Measurements from ENCODE around the gene REL. TPM values are rescaled to one million over a fixed set of nuclear protein-coding genes. Genes with fewer than 3 reads are reported as not detected.

The REL gene
- total RNA-seq, 1 donor from 2014 or later: 29.8 TPM

GRCh38 chr2:60964651-60965498 lies 83.5 kb downstream of the REL start:
- Mint-ChIP-seq H3K4me3 (no peak overlapping the region), H3K27me3 (ENCODE audit: low read depth) (no peaks in the 10 kb centered on the region), H3K9me3 (no peaks in the 10 kb centered on the region), H3K36me3 (no peaks in the 10 kb centered on the region), H3K4me1 (peaks cover 25% of the 10 kb centered on the region), H3K27ac (peak overlapping the region; percentile 53)
- DNase-seq (ENCODE audit: low spot score in 2 of 2, unreplicated experiment in 2 of 2): no peak
- TF ChIP-seq, protein P1, sequence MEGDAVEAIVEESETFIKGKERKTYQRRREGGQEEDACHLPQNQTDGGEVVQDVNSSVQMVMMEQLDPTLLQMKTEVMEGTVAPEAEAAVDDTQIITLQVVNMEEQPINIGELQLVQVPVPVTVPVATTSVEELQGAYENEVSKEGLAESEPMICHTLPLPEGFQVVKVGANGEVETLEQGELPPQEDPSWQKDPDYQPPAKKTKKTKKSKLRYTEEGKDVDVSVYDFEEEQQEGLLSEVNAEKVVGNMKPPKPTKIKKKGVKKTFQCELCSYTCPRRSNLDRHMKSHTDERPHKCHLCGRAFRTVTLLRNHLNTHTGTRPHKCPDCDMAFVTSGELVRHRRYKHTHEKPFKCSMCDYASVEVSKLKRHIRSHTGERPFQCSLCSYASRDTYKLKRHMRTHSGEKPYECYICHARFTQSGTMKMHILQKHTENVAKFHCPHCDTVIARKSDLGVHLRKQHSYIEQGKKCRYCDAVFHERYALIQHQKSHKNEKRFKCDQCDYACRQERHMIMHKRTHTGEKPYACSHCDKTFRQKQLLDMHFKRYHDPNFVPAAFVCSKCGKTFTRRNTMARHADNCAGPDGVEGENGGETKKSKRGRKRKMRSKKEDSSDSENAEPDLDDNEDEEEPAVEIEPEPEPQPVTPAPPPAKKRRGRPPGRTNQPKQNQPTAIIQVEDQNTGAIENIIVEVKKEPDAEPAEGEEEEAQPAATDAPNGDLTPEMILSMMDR (IDR thresholded peaks at IDR 0.05; ENCODE audit: unreplicated experiment): no peak

DNA sequence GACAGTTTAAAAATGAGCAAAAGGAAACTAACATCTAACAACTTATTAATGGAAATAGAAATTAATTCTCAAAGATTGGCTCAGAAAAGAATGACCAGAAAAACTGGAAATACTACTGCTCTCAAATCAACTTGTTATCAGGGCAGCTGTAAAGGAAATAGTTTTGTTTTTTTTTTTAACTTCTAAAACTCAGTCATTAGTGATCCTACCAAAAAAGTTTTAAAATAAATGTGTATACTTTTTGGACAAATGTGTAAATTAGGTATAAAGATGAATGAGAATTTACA lies 84.1 kb downstream of the REL start:
- Mint-ChIP-seq H3K27ac (peak overlapping the region; percentile 53), H3K9me3 (no peaks in the 10 kb centered on the region), H3K4me1 (peaks cover 25% of the 10 kb centered on the region), H3K27me3 (ENCODE audit: low read depth) (no peaks in the 10 kb centered on the region), H3K36me3 (no peaks in the 10 kb centered on the region), H3K4me3 (no peak overlapping the region)
- no peak for DNase-seq (ENCODE audit: low spot score in 2 of 2, unreplicated experiment in 2 of 2)
- TF ChIP-seq, protein P1 (IDR thresholded peaks at IDR 0.05; ENCODE audit: unreplicated experiment): no peak

- H3K27ac Mint-ChIP-seq: no peak overlapping the region
Observed at GRCh38 chr2:60966507-60967405, 85.4 kb downstream of the REL start.

DNA sequence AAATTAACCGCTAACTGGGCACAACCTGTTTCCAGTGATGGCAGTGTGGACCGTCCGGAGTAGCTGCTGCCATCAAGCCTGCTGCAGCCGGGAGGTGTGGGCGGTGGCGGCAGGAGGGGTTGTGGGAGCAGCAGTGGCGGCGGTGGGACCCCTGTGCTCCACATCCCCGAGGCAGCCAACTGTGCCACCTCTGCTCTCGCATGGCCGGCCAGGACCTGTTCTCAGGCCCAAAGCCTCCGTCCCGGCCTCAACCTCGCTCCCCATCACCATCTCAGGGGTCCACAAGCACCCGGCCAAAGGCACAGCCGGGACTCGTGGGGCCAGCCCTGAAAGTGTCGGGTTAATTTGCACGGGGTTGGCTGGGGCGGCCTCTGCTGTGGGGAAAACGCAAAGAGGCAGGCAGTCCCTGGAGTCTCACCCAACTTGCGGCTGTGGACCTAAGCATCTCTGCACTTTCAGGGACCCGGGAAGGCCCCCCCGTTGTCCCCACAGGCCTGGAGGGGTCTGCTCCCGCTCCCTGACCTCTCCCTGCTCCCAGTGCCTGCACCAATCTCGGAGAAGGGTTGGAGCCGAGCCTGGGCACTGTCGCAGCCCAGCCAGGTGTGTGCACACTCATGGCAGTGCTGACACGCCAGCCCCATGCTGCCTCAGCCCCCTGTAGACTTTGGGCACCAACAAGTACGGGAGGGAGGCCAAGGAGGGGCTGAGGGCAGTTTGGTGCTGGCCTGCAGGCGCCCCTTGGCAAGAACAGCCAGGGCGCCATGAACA lies 91.7 kb downstream of the REL start:
- no peak for DNase-seq (ENCODE audit: low spot score in 2 of 2, unreplicated experiment in 2 of 2)
- H3K36me3 Mint-ChIP-seq: no peaks in the 10 kb centered on the region
- H3K9me3 Mint-ChIP-seq: no peaks in the 10 kb centered on the region
- H3K27ac Mint-ChIP-seq: no peak overlapping the region
- peaks cover 24% of the 10 kb centered on the region for H3K4me1 Mint-ChIP-seq
- no peaks in the 10 kb centered on the region for H3K27me3 Mint-ChIP-seq (ENCODE audit: low read depth)
- TF ChIP-seq, protein P1 (IDR thresholded peaks at IDR 0.05; ENCODE audit: unreplicated experiment): no peak
- no peak overlapping the region for H3K4me3 Mint-ChIP-seq

More at GRCh38 chr2:60966507-60967405, 85.4 kb downstream of the REL start:
- H3K4me3 Mint-ChIP-seq: no peak overlapping the region
- peaks cover 23% of the 10 kb centered on the region for H3K4me1 Mint-ChIP-seq
- DNase-seq (ENCODE audit: low spot score in 2 of 2, unreplicated experiment in 2 of 2): no peak
- no peaks in the 10 kb centered on the region for H3K36me3 Mint-ChIP-seq
- no peaks in the 10 kb centered on the region for H3K27me3 Mint-ChIP-seq (ENCODE audit: low read depth)
- H3K9me3 Mint-ChIP-seq: no peaks in the 10 kb centered on the region
- TF ChIP-seq, protein P1 (IDR thresholded peaks at IDR 0.05; ENCODE audit: unreplicated experiment): no peak

DNA sequence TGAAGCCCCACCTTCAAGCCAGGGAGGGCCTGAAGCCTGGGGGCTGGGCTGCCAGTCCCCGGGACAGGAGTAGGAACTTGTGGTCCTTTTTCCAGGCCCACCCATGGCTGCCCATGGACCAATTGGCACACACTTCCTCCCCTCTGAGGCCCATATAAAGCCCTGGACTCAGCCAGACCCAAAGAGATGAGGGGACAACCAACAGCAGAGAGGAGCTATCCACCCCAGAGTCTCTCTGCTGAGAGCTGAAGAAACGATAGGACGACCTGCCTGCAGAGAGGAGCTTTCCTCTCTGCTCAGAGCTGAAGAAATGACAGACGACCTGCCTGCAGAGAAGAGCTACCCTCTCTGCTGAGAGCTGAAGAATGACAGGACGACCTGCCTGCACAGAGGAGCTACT lies 92.3 kb downstream of the REL start:
- Mint-ChIP-seq H3K36me3 (no peaks in the 10 kb centered on the region), H3K27ac (no peak overlapping the region), H3K4me1 (peaks cover 27% of the 10 kb centered on the region), H3K9me3 (no peaks in the 10 kb centered on the region), H3K27me3 (ENCODE audit: low read depth) (no peaks in the 10 kb centered on the region), H3K4me3 (no peak overlapping the region)
- TF ChIP-seq, protein P1 (IDR thresholded peaks at IDR 0.05; ENCODE audit: unreplicated experiment): no peak
- DNase-seq (ENCODE audit: low spot score in 2 of 2, unreplicated experiment in 2 of 2): no peak
